Activated CD8-positive, alpha-beta T cell treated with anti-CD3 and anti-CD28 coated beads for 36 hours (primary cell): ENCODE measurements around the gene ARF1. TPM values are rescaled to one million over a fixed set of nuclear protein-coding genes. Genes with fewer than 3 reads are reported as not detected.

ENCODE experiments used
- ATAC-seq: fragments of 200-7000 bp; cut with Tn5 transposase; one replicate; pipeline ENCODE4 v1.10.0; 2021; ENCODE audit warnings: mild to moderate bottlenecking, moderate library complexity
- CTCF ChIA-PET: fragments of 350-600 bp; sonication (Branson Sonifier 250); formaldehyde crosslinking; loops from one replicate; lab custom pipeline; 2021; ENCODE audit warnings: antibody characterized with exemption; lab: Charles Lee
- POLR2A ChIA-PET: fragments of 350-600 bp; sonication (Branson Sonifier 250); formaldehyde crosslinking; loops from one replicate; lab custom pipeline; 2021; ENCODE audit warnings: antibody characterized with exemption; lab: Charles Lee
- DNase-seq: peaks from one replicate; pipeline ENCODE4 v3.0.0-alpha.2; 2020
- H3K27ac Mint-ChIP-seq: one replicate; pipeline ENCODE4 v1.8.0; 2021; ENCODE audit warnings: mild to moderate bottlenecking, mixed read lengths
- H3K27me3 Mint-ChIP-seq: one replicate; pipeline ENCODE4 v1.8.0; 2021; ENCODE audit warnings: mixed read lengths
- H3K36me3 Mint-ChIP-seq: one replicate; pipeline ENCODE4 v1.8.0; 2021; ENCODE audit warnings: low read depth, mixed read lengths
- H3K4me1 Mint-ChIP-seq: one replicate; pipeline ENCODE4 v1.8.0; 2021; ENCODE audit warnings: low read depth, mixed read lengths
- H3K4me3 Mint-ChIP-seq: one replicate; pipeline ENCODE4 v1.8.0; 2021; ENCODE audit warnings: mild to moderate bottlenecking, moderate library complexity, mixed read lengths
- H3K9me3 Mint-ChIP-seq: one replicate; pipeline ENCODE4 v1.8.0; 2021; ENCODE audit warnings: mixed read lengths
- intact Hi-C: fragments of 100-400 bp; cut with micrococcal nuclease; formaldehyde crosslinking; loops from one replicate; pipeline ENCODE4 v1.10.0; 2022
- total RNA-seq, 2 experiments: library from RNA; stranded (reverse); gene quantifications; one replicate each; pipeline ENCODE4 v1.2.3, GENCODE V29; 2021
- TF ChIP-seq, protein P1 (sequence below): fragments of 200-600 bp; IDR thresholded peaks from one replicate; pipeline ENCODE4 v1.8.0; 2022; ENCODE audit warnings: antibody characterized with exemption, mild to moderate bottlenecking

Gene ARF1
- total RNA-seq, 2 experiments from 2014 or later = 349 to 350 TPM

DNA sequence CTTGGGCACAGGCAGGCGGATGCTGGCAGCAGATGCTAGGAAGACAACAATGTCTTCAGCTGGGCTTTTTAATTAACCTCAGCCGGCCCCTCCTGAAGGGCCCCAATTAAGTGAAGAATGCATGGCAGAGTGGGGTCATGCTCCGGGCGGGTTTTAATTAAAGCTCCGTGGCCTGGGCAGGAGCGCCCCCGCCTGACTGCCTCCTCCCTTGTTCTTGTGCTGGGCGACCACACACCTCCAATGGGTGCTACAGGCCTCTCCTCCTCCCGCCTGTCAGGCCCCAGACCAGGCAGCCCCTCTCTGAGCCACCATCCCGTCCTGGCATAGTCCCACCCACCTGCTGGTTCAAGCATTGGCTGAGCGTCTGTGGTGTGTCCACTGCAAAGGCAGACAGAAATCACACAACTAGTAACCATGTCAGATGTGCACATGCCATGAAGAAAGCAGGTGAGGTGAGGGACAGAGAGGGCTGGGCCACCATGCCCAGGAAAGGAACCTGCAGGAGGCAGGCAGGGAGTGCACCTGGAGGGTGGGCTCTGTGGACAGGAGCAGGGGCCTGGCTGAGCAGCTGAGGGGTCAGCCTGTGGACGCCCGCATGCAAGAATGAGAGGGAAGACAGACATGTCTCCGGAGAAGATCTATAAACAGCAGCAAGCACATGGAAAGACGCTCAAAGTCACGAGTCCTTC is 8.5 kb upstream of the ARF1 start:
- Mint-ChIP-seq H3K27me3 (no peaks in the 10 kb centered on the region), H3K36me3 (no peaks in the 10 kb centered on the region), H3K4me1 (peaks cover 3% of the 10 kb centered on the region), H3K9me3 (no peaks in the 10 kb centered on the region), H3K27ac (no peak overlapping the region), H3K4me3 (no peak overlapping the region)
- POLR2A ChIA-PET = no interaction called here
- TF ChIP-seq, protein P1, sequence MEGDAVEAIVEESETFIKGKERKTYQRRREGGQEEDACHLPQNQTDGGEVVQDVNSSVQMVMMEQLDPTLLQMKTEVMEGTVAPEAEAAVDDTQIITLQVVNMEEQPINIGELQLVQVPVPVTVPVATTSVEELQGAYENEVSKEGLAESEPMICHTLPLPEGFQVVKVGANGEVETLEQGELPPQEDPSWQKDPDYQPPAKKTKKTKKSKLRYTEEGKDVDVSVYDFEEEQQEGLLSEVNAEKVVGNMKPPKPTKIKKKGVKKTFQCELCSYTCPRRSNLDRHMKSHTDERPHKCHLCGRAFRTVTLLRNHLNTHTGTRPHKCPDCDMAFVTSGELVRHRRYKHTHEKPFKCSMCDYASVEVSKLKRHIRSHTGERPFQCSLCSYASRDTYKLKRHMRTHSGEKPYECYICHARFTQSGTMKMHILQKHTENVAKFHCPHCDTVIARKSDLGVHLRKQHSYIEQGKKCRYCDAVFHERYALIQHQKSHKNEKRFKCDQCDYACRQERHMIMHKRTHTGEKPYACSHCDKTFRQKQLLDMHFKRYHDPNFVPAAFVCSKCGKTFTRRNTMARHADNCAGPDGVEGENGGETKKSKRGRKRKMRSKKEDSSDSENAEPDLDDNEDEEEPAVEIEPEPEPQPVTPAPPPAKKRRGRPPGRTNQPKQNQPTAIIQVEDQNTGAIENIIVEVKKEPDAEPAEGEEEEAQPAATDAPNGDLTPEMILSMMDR = no peak
- intact Hi-C loops = no loop called here
- CTCF ChIA-PET = interaction anchor here (1.5 kb wide), 1 partner anchor 70 kb away, joined by 6 read pairs; no protein-coding TSS in a partner anchor
- DNase-seq (peak; percentile 46), ATAC-seq (peak; percentile 50)

DNA sequence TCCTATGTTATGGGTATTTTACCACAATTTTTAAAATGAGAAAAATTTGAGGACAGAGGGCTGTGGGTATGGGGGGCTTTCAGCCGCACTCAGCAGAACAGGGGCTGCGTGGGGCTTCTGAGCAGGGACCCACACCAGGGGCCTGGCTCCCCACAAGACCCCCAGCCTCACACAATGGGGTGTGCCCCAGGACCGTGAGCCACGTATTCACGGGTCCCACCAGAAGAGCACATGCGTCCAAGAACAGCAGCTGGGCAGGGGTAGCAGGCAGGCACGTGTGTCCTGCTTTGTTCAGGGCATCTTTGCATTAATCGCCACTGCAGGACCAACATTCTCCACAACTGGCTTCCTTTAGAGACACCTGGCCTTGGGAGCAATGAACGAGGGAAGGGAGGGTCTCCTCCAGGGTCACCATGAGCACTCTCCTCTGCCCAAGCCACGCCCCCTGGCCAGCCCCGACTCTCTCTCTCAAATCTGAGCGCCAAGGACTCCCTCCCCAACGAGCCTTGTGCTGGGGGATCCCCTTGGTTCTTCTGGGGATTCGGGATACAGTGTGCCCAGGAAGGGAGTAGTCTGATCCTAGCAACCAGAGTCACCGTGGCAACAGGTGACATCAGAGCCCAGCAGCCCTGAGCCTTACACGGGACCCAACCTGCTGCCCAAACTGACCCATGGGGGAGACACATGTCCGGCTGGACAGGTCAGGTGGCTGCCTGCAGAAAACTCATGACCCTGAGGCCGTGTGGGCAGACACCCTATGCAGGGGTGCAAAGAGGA is 7.4 kb upstream of the ARF1 start:
- TF ChIP-seq, protein P1 = no peak

DNA sequence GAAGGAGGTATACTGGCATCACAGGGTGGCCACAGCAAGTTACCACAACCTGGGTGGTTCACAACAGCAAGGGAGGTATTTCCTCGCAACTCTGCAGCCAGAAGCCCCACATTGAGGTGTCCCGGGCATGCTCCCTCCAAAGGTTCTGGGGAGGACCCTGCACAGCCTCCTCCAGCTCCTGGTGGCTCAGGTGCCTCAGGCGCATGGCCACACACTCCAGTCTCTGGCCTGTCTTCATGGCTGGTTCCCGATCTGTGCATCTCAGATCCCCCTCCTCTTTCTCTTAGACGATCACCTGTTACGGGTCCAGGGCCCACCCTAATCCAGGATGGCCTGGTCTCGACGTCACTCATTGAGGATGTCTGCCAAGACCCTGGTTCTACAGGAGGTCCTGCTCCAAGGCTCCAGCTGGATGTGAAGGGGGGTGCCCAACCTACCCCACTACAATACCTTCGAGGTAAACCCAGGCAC is 6.7 kb upstream of the ARF1 start:
- POLR2A ChIA-PET = interaction anchor here (0.7 to 0.8 kb wide), 2 partner anchors 34 to 44 kb away, joined by 3 read pairs; no protein-coding TSS in a partner anchor
- Mint-ChIP-seq H3K4me1 (peaks cover 6% of the 10 kb centered on the region), H3K4me3 (no peak overlapping the region), H3K27ac (no peak overlapping the region), H3K36me3 (peaks cover 3% of the 10 kb centered on the region), H3K9me3 (no peaks in the 10 kb centered on the region), H3K27me3 (no peaks in the 10 kb centered on the region)
- peak; percentile 1 for DNase-seq
- TF ChIP-seq, protein P1 = no peak
- intact Hi-C loops = no loop called here
- CTCF ChIA-PET = no interaction called here
- ATAC-seq = no peak

More for the DNA sequence above, 7.4 kb upstream of the ARF1 start:
- H3K9me3 Mint-ChIP-seq = no peaks in the 10 kb centered on the region
- no peak overlapping the region for H3K27ac Mint-ChIP-seq
- H3K4me1 Mint-ChIP-seq = peaks cover 6% of the 10 kb centered on the region
- ATAC-seq = no peak
- H3K27me3 Mint-ChIP-seq = no peaks in the 10 kb centered on the region
- no peak overlapping the region for H3K4me3 Mint-ChIP-seq
- H3K36me3 Mint-ChIP-seq = peaks cover 3% of the 10 kb centered on the region
- intact Hi-C loops = no loop called here
- CTCF ChIA-PET = no interaction called here
- POLR2A ChIA-PET = no interaction called here
- DNase-seq = no peak

DNA sequence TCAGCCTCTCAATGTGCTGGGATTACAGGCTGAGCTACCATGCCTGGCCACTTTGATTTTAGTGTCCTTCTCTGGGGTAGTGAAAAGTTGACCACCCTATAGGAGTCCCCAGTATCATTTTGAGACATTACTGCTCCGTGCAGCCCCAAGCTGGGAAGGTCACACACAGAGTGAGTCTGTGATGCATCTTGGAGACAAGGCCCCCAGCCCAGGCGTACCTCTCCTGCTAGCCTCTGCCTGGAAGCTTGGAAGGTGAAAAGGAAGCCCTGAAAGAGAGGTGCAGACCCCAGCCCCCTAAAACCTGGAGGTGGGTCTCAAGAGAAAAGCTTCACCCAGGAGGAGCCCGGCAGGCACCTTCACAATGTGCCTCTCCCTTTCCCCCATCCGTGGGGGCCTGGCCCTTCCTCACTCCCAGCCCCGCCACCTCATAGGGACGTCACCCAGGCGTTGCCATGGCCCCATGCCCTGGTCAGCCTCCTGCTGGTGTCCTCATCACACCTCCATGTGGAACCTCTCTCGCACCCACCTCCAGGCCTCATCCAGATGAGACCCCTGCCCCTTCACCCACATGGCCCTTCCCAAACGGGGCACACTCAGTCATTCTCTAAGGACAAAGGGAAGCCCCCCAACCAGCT is 5.6 kb upstream of the ARF1 start:
- intact Hi-C loops = no loop called here
- peaks cover 7% of the 10 kb centered on the region for H3K36me3 Mint-ChIP-seq
- H3K4me3 Mint-ChIP-seq = no peak overlapping the region
- TF ChIP-seq, protein P1 = no peak
- H3K27me3 Mint-ChIP-seq = no peaks in the 10 kb centered on the region
- H3K9me3 Mint-ChIP-seq = no peaks in the 10 kb centered on the region
- CTCF ChIA-PET = interaction anchor here (1.5 to 2.0 kb wide), 2 partner anchors 54 to 72 kb away, joined by 4 to 7 read pairs; no protein-coding TSS in a partner anchor
- DNase-seq (no peak), ATAC-seq (no peak)
- POLR2A ChIA-PET = no interaction called here
- H3K27ac Mint-ChIP-seq = no peak overlapping the region
- H3K4me1 Mint-ChIP-seq = peaks cover 8% of the 10 kb centered on the region
